Activated CD8-positive, alpha-beta memory T cell treated with anti-CD3 and anti-CD28 coated beads for 24 hours (primary cell): ENCODE results near the gene RNGTT.
"Not testable (repeated sequence)": the region's sequence is repeated elsewhere in the genome, so short reads cannot be mapped to it uniquely, and the experiment has no call there.

Experiments used
- DNase-seq: peaks from one replicate; pipeline ENCODE4 v3.0.0-alpha.2; 2020

Gene RNGTT

GRCh38 chr6:88785478-88785877 lies 177.9 kb downstream of the RNGTT start:
- no peak for DNase-seq

- DNase-seq = peak; percentile 62
These were observed 182.6 kb downstream of the RNGTT start for GRCh38 chr6:88780714-88781389.

- DNase-seq = no peak
These were observed 187.4 kb downstream of the RNGTT start for GRCh38 chr6:88775866-88776571.

GRCh38 chr6:88768114-88768513 lies 195.3 kb downstream of the RNGTT start:
- not testable (repeated sequence) for DNase-seq

GRCh38 chr6:88764081-88764480 lies 199.3 kb downstream of the RNGTT start:
- no peak for DNase-seq

- DNase-seq = no peak
These were observed 200.3 kb downstream of the RNGTT start for GRCh38 chr6:88763160-88763559.

GRCh38 chr6:88761237-88762031 lies 202.0 kb downstream of the RNGTT start:
- no peak for DNase-seq

GRCh38 chr6:88760091-88760490 lies 203.3 kb downstream of the RNGTT start:
- DNase-seq = no peak

- DNase-seq = no peak
These were observed 212.5 kb downstream of the RNGTT start for GRCh38 chr6:88750936-88751335.

- DNase-seq = no peak
These were observed 213.6 kb downstream of the RNGTT start for GRCh38 chr6:88749849-88750248.

- DNase-seq = no peak
These were observed 215.3 kb downstream of the RNGTT start for GRCh38 chr6:88748141-88748540.

GRCh38 chr6:88741939-88742338 lies 221.5 kb downstream of the RNGTT start:
- DNase-seq = no peak

GRCh38 chr6:88741071-88741470 lies 222.3 kb downstream of the RNGTT start:
- DNase-seq = no peak

- no peak for DNase-seq
These were observed 228.9 kb downstream of the RNGTT start for GRCh38 chr6:88734544-88734943.

GRCh38 chr6:88730611-88731011 lies 232.8 kb downstream of the RNGTT start:
- DNase-seq = no peak

- DNase-seq = no peak
These were observed 234.7 kb downstream of the RNGTT start for GRCh38 chr6:88728756-88729155.

GRCh38 chr6:88726409-88726808 lies 237.0 kb downstream of the RNGTT start:
- not testable (repeated sequence) for DNase-seq

- DNase-seq = peak; percentile 65
These were observed 238.1 kb downstream of the RNGTT start for GRCh38 chr6:88725111-88725975.

- no peak for DNase-seq
These were observed 240.7 kb downstream of the RNGTT start for GRCh38 chr6:88722686-88723085.

- not testable (repeated sequence) for DNase-seq
These were observed 247.0 kb downstream of the RNGTT start for GRCh38 chr6:88716399-88716798.

- no peak for DNase-seq
These were observed 251.0 kb downstream of the RNGTT start for GRCh38 chr6:88712243-88712936.

GRCh38 chr6:88709819-88710246 lies 253.6 kb downstream of the RNGTT start:
- DNase-seq = no peak
